Loucy (cell line): ENCODE data around the gene PHAX.

Experiments used
- CTCF ChIP-seq: fragments of 200-600 bp; sonication (generic); conservative IDR thresholded peaks from 2 replicates; pipeline ENCODE4 v1.5.1; 2014; ENCODE audit warnings: mild to moderate bottlenecking, antibody characterized with exemption, low read length
- EZH2phosphoT487 ChIP-seq: fragments of 200-600 bp; IDR thresholded peaks from 2 replicates; pipeline ENCODE4 v1.6.1; 2018; ENCODE audit warnings: antibody characterized with exemption, mild to moderate bottlenecking, moderate library complexity, borderline replicate concordance

- TF ChIP-seq CTCF = no peak
- TF ChIP-seq EZH2phosphoT487 = no peak
Observed at GRCh38 chr5:126599499-126599898, 1.2 kb upstream of the PHAX start.
